ENCODE measurements around the gene GINS1.

Gene GINS1

GRCh38 chr20:25376886-25377285, 30.6 kb upstream of the GINS1 start:
- H3K23ac ChIP-seq (ENCODE audit: low read length) = no peak overlapping the region
- no peak overlapping the region for H3K4me3 ChIP-seq (ENCODE audit: low read depth, low read length)
- H2BK12ac ChIP-seq (ENCODE audit: low read length) = no peak overlapping the region
- no CpG with 5 or more reads among the region's 2 CpGs for WGBS (ENCODE audit: extremely low coverage, insufficient coverage, insufficient read length)
- no peak overlapping the region for H2BK120ac ChIP-seq (ENCODE audit: insufficient read depth, low read length, poor library complexity)
- no peak overlapping the region for H2AK5ac ChIP-seq (ENCODE audit: low read length)
- H2AFZ ChIP-seq (ENCODE audit: insufficient read depth, low read length, poor library complexity) = no peak overlapping the region
- H4K12ac ChIP-seq (ENCODE audit: low read depth, low read length) = no peak overlapping the region
- no peak overlapping the region for H3K18ac ChIP-seq (ENCODE audit: low read length)
- no peak overlapping the region for H4K91ac ChIP-seq (ENCODE audit: low read depth, low read length)
- no peak overlapping the region for H3K14ac ChIP-seq (ENCODE audit: low read length)
- H3K36me3 ChIP-seq (ENCODE audit: control insufficient read depth in 1 of 2, insufficient read depth in 2 of 2, low read length in 2 of 2) = peaks cover 0 to 4% of the 10 kb centered on the region in 2 experiments
- no peak overlapping the region for H2BK5ac ChIP-seq (ENCODE audit: low read depth, low read length, poor library complexity)
- peaks cover 13% of the 10 kb centered on the region for H3K79me2 ChIP-seq (ENCODE audit: control insufficient read depth, insufficient read depth, low read length, poor library complexity)
- no peak for DNase-seq
- no peak overlapping the region for H3K4me2 ChIP-seq (ENCODE audit: low read length)
- H3K4ac ChIP-seq (ENCODE audit: low read depth, low read length) = no peak overlapping the region
- no peak overlapping the region for H3K27ac ChIP-seq (ENCODE audit: low read depth, low read length)
- no peak overlapping the region for H3K9ac ChIP-seq (ENCODE audit: low read length)
- H3K27me3 ChIP-seq (ENCODE audit: insufficient read depth, low read length) = no peaks in the 10 kb centered on the region
- no peaks in the 10 kb centered on the region for H3K79me1 ChIP-seq (ENCODE audit: low read length)
- peaks cover 4 to 5% of the 10 kb centered on the region in 2 experiments for H3K4me1 ChIP-seq (ENCODE audit: control insufficient read depth in 1 of 2, insufficient read depth in 2 of 2, low read length in 2 of 2)
- H3K9me3 ChIP-seq (ENCODE audit: insufficient read depth, low read depth, low read length) = peaks cover 2% of the 10 kb centered on the region
- no peak overlapping the region for H4K8ac ChIP-seq (ENCODE audit: low read depth, low read length)

DNA sequence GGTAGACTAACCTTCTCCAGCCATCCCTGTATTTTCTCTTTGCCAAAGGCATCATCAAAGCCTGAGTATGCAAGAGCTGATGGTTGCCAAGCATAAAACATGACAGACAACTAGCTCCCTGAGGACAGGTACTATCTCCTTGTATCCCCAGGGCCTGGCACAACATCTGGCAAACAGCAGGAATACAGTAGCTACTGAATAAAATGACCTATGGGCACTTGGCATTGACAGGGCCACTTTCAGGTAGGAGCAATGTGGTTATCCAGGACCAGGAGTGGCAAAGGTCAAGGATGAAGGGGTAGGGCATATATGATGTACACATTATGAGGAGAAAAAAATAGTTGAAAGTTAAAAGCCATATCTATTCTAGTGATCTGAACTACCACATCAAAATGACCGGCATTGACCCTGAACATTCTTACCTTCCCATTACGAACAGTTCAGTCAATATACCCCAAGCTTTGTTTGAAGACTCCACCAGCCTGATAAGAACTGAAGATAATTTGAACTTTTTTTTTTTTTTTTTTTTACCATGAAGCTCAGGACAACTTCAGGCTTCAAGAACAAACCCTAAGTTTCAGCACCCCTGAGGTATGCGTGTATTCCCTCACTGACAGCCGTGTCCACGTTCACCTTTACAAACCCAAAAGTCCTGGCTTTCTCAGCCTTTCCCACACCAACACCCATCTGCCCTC, 29.1 kb upstream of the GINS1 start:
- H2AFZ ChIP-seq (ENCODE audit: insufficient read depth, low read length, poor library complexity) = no peak overlapping the region
- no peak overlapping the region for H4K91ac ChIP-seq (ENCODE audit: low read depth, low read length)
- no peak overlapping the region for H3K9ac ChIP-seq (ENCODE audit: low read length)
- peak overlapping the region; percentile 24 for H3K4ac ChIP-seq (ENCODE audit: low read depth, low read length)
- no peaks in the 10 kb centered on the region for H3K79me1 ChIP-seq (ENCODE audit: low read length)
- WGBS (ENCODE audit: extremely low coverage, insufficient coverage, insufficient read length) = no CpG with 5 or more reads among the region's 5 CpGs
- H3K23ac ChIP-seq (ENCODE audit: low read length) = no peak overlapping the region
- no peak overlapping the region for H4K8ac ChIP-seq (ENCODE audit: low read depth, low read length)
- H2BK5ac ChIP-seq (ENCODE audit: low read depth, low read length, poor library complexity) = no peak overlapping the region
- H4K12ac ChIP-seq (ENCODE audit: low read depth, low read length) = no peak overlapping the region
- H3K9me3 ChIP-seq (ENCODE audit: insufficient read depth, low read depth, low read length) = no peaks in the 10 kb centered on the region
- no peak overlapping the region for H3K18ac ChIP-seq (ENCODE audit: low read length)
- H3K14ac ChIP-seq (ENCODE audit: low read length) = no peak overlapping the region
- H2AK5ac ChIP-seq (ENCODE audit: low read length) = no peak overlapping the region
- peaks cover 1 to 12% of the 10 kb centered on the region in 2 experiments for H3K36me3 ChIP-seq (ENCODE audit: control insufficient read depth in 1 of 2, insufficient read depth in 2 of 2, low read length in 2 of 2)
- H2BK12ac ChIP-seq (ENCODE audit: low read length) = no peak overlapping the region
- peaks cover 13% of the 10 kb centered on the region for H3K79me2 ChIP-seq (ENCODE audit: control insufficient read depth, insufficient read depth, low read length, poor library complexity)
- no peak overlapping the region for H2BK120ac ChIP-seq (ENCODE audit: insufficient read depth, low read length, poor library complexity)
- no peak overlapping the region for H3K27ac ChIP-seq (ENCODE audit: low read depth, low read length)
- H3K4me2 ChIP-seq (ENCODE audit: low read length) = no peak overlapping the region
- no peak for DNase-seq
- no peak overlapping the region for H3K4me3 ChIP-seq (ENCODE audit: low read depth, low read length)
- H3K4me1 ChIP-seq (ENCODE audit: control insufficient read depth in 1 of 2, insufficient read depth in 2 of 2, low read length in 2 of 2) = peaks cover 10 to 13% of the 10 kb centered on the region in 2 experiments
- no peaks in the 10 kb centered on the region for H3K27me3 ChIP-seq (ENCODE audit: insufficient read depth, low read length)

- H2AFZ ChIP-seq (ENCODE audit: insufficient read depth, low read length, poor library complexity) = no peak overlapping the region
- no peak overlapping the region for H2AK5ac ChIP-seq (ENCODE audit: low read length)
- no peak overlapping the region for H2BK12ac ChIP-seq (ENCODE audit: low read length)
- H3K4me2 ChIP-seq (ENCODE audit: low read length) = no peak overlapping the region
- H4K91ac ChIP-seq (ENCODE audit: low read depth, low read length) = no peak overlapping the region
- H3K27me3 ChIP-seq (ENCODE audit: insufficient read depth, low read length) = no peaks in the 10 kb centered on the region
- DNase-seq = no peak
- no peak overlapping the region for H3K27ac ChIP-seq (ENCODE audit: low read depth, low read length)
- H3K23ac ChIP-seq (ENCODE audit: low read length) = no peak overlapping the region
- H3K9me3 ChIP-seq (ENCODE audit: insufficient read depth, low read depth, low read length) = no peaks in the 10 kb centered on the region
- no peak overlapping the region for H2BK120ac ChIP-seq (ENCODE audit: insufficient read depth, low read length, poor library complexity)
- no peak overlapping the region for H3K18ac ChIP-seq (ENCODE audit: low read length)
- H3K4me1 ChIP-seq (ENCODE audit: control insufficient read depth in 1 of 2, insufficient read depth in 2 of 2, low read length in 2 of 2) = peaks cover 11 to 13% of the 10 kb centered on the region in 2 experiments
- H4K12ac ChIP-seq (ENCODE audit: low read depth, low read length) = no peak overlapping the region
- no peak overlapping the region for H3K4me3 ChIP-seq (ENCODE audit: low read depth, low read length)
- H2BK5ac ChIP-seq (ENCODE audit: low read depth, low read length, poor library complexity) = no peak overlapping the region
- no peak overlapping the region for H3K14ac ChIP-seq (ENCODE audit: low read length)
- no peaks in the 10 kb centered on the region for H3K79me1 ChIP-seq (ENCODE audit: low read length)
- peaks cover 1 to 12% of the 10 kb centered on the region in 2 experiments for H3K36me3 ChIP-seq (ENCODE audit: control insufficient read depth in 1 of 2, insufficient read depth in 2 of 2, low read length in 2 of 2)
- no CpG with 5 or more reads among the region's 10 CpGs for WGBS (ENCODE audit: extremely low coverage, insufficient coverage, insufficient read length)
- peak overlapping the region; percentile 84 for H3K4ac ChIP-seq (ENCODE audit: low read depth, low read length)
- peaks cover 13% of the 10 kb centered on the region for H3K79me2 ChIP-seq (ENCODE audit: control insufficient read depth, insufficient read depth, low read length, poor library complexity)
- H3K9ac ChIP-seq (ENCODE audit: low read length) = no peak overlapping the region
- H4K8ac ChIP-seq (ENCODE audit: low read depth, low read length) = no peak overlapping the region
Observed at GRCh38 chr20:25378884-25379733, 28.4 kb upstream of the GINS1 start.

DNA sequence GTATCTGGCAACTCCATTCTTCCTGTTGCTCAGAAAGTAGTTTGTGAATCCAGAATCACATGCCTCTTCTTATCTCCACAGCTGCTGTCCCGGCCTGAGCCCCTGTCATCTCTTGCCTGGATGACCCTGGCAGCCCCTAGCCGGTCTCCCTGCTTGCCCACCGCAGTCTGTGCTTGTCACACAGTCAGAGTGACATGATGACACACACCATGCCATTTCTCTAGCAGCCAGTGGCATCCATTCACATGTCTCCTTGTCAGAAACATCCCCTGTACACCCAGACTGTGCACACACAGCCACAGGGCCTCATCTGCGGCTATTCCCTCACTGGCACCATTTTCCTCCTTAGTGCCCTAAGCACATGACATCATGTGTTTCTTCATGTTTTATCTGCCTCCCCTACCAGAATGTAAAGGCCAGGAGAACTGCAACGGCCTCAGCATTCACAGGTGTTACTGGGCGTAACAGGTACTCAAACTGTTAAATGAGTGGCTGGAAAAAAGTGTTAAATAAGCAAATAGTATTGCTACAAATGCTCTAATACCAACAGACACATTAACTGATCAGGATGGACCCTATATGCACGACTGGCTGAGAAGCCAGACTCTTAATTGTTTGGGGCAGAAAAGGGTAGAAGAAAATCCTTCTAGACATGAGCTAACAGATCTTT, 26.4 kb upstream of the GINS1 start:
- H2AFZ ChIP-seq (ENCODE audit: insufficient read depth, low read length, poor library complexity) = no peak overlapping the region

More for the DNA sequence above, 26.4 kb upstream of the GINS1 start:
- H3K27me3 ChIP-seq (ENCODE audit: insufficient read depth, low read length) = no peaks in the 10 kb centered on the region
- no peaks in the 10 kb centered on the region for H3K79me1 ChIP-seq (ENCODE audit: low read length)
- H4K91ac ChIP-seq (ENCODE audit: low read depth, low read length) = no peak overlapping the region
- H3K27ac ChIP-seq (ENCODE audit: low read depth, low read length) = no peak overlapping the region
- no peak overlapping the region for H4K12ac ChIP-seq (ENCODE audit: low read depth, low read length)
- no peak overlapping the region for H3K9ac ChIP-seq (ENCODE audit: low read length)
- H3K18ac ChIP-seq (ENCODE audit: low read length) = no peak overlapping the region
- peaks cover 11% of the 10 kb centered on the region for H3K79me2 ChIP-seq (ENCODE audit: control insufficient read depth, insufficient read depth, low read length, poor library complexity)
- no peak overlapping the region for H3K23ac ChIP-seq (ENCODE audit: low read length)
- H3K4me3 ChIP-seq (ENCODE audit: low read depth, low read length) = no peak overlapping the region
- no peak overlapping the region for H3K14ac ChIP-seq (ENCODE audit: low read length)
- H4K8ac ChIP-seq (ENCODE audit: low read depth, low read length) = no peak overlapping the region
- H3K4me2 ChIP-seq (ENCODE audit: low read length) = no peak overlapping the region
- H2AK5ac ChIP-seq (ENCODE audit: low read length) = no peak overlapping the region
- no peak for DNase-seq
- WGBS (ENCODE audit: extremely low coverage, insufficient coverage, insufficient read length) = no CpG with 5 or more reads among the region's 7 CpGs
- H3K4me1 ChIP-seq (ENCODE audit: control insufficient read depth in 1 of 2, insufficient read depth in 2 of 2, low read length in 2 of 2) = peaks cover 11 to 13% of the 10 kb centered on the region in 2 experiments
- no peaks in the 10 kb centered on the region for H3K9me3 ChIP-seq (ENCODE audit: insufficient read depth, low read depth, low read length)
- peak overlapping the region; percentile 46 for H3K4ac ChIP-seq (ENCODE audit: low read depth, low read length)
- H2BK5ac ChIP-seq (ENCODE audit: low read depth, low read length, poor library complexity) = no peak overlapping the region
- peaks cover 1 to 12% of the 10 kb centered on the region in 2 experiments for H3K36me3 ChIP-seq (ENCODE audit: control insufficient read depth in 1 of 2, insufficient read depth in 2 of 2, low read length in 2 of 2)
- no peak overlapping the region for H2BK120ac ChIP-seq (ENCODE audit: insufficient read depth, low read length, poor library complexity)
- H2BK12ac ChIP-seq (ENCODE audit: low read length) = no peak overlapping the region
